Neural progenitor cell (in vitro differentiated cells): Measurements from ENCODE around the gene RAB3A.

Experiments used
- CTCF ChIP-seq: fragments of 200-600 bp; sonication (generic); IDR thresholded peaks from 2 replicates; pipeline ENCODE4 v1.5.1; 2017; ENCODE audit warnings: antibody characterized with exemption, mild to moderate bottlenecking
- EZH2 ChIP-seq: fragments of 200-600 bp; sonication (generic); IDR thresholded peaks from 2 replicates; pipeline ENCODE4 v1.6.1; 2017; ENCODE audit warnings: antibody characterized with exemption, mild to moderate bottlenecking, moderate library complexity

DNA sequence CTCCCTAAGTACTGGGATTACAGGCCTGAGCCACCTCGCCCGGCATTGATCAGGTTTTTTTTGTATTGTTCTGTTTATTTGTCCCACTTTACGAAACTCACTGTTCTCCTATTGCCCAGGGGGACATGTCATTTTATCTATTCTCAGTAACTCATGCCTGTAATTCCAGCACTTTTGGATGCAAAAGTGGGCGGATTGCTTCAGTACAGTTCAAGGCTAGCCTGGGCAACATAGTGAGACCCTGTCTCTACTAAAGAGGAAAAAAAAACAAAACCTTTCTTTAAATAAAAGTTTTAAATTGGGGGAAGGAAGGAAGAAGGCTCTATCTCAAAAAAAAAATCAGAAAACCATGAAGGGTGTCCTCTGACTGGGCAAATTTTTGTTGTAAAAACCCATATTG is 13.6 kb downstream of the RAB3A start:
- no peak for TF ChIP-seq CTCF
- no peak for TF ChIP-seq EZH2
